HG03064 (cell line): ENCODE results near the gene ATG2A.
A peak's percentile ranks its signal among the peaks of the same experiment; 100 is the strongest.

ENCODE experiments used
- ATAC-seq: cut with Tn5 transposase; IDR thresholded peaks from one replicate; pipeline ENCODE4 v1.9.1; 2021; ENCODE audit warnings: low read depth; ENCODE audit not compliant: unreplicated experiment

ATG2A gene

DNA sequence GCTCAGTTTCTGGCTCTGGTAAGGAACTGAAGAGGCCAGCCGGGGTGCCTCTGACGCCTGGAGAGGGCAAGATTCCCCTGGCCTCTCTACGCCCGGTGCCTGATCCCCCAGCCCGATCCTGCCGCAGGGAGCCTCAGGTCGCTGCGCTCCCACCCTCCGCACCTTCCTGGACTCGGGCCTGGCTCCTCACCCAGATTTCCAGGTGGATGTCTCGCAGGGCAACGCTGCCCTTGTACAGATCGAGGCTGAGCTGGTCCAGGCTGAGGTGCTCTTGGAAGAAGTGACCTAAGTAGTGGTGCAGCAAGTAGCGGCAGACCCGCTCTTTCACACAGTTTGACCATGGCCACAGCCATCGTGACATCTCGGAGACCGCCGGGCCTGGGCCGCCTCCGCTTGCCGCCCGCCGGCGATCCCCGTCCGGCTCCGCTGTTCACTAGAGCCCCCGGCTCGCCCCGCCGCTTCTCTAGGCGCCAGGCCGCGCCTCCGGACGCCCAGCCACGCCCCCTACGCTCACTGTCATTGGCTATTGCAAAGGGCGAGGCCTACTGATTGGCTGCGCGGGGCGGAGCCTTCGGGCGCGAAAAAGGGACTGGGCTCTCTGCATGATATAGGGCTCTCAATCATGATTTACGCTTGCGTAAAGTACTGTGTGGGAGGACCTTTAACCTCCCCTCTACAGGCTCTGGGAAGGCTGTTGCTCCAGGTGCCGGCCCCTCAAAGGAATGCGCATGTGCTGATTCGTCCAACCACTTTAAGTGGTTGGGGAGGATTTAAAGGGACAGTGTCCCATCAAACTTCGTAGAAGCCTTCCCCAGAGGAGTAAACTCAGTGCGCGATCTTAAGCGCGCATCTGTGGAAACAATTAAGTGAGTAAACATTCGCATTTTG is at the start of gene ATG2A:
ATG2A (minus strand) TSS at position 435 of the 888 bp plus-strand sequence; CDS start at position 361, 74 bp downstream.
- ATAC-seq, result peak; percentile 91

DNA sequence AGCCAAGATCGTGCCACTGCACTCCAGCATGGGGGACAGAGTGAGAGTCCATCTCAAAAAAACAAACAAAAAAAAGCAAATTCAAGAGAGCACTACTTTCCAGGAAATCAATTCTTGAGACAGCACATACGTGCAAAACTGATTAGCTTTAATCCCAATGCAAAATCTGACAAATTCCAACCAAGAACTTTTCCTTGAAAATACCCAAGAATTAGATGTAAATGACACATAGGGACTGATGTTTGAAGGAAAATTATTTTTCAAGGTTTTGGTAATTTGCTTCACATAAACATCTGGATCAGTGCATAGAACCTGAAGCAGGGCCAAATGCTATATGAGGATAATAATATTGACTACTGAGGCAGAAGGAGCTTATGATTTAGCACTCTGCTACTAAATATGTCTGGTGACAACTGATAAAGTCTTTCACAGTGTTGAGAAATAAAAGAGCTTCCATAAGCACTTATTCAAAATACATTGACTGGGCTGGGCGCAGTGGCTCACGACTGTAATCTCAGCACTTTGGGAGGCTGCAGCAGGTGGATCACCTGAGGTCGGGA is 46.1 kb upstream of the ATG2A start:
- no peak for ATAC-seq

DNA sequence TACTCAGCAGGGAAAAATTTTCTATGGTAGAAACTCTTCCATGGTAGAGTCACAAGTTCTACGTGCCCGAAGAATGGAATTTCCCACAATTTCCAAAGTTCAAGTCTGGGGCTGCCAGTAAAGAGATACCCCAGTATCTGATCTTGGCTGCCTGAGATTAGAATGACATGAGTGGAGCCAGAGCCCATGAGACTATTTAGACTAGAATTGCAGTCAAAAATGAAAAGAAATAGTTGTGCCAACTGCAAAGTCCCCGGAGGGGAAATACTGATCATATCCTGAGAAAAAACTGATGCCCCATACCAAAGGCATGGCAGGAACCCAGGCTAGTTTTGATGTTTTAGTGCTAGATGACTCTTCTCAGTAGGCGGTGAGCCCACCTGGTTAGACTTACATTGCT is 43.7 kb upstream of the ATG2A start:
- ATAC-seq, result no peak

DNA sequence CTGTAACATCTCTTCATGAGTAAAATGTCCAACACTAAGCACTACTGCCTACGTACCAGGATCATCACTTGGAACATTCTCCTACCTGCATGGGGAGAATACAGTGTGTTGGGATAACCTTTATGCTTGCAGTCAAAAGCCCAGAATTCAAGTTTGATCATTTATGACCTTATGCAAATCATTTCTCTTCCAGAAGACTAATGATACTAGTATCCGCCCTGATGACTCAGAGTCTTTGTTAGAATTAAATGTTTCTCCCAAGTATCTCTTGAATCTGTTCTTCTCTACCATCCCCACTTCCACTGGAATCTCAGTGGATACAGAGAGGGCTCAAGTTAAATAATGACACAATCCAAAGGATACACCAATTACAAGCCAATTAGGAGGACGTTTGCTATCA is 42.5 kb upstream of the ATG2A start:
- no peak for ATAC-seq

DNA sequence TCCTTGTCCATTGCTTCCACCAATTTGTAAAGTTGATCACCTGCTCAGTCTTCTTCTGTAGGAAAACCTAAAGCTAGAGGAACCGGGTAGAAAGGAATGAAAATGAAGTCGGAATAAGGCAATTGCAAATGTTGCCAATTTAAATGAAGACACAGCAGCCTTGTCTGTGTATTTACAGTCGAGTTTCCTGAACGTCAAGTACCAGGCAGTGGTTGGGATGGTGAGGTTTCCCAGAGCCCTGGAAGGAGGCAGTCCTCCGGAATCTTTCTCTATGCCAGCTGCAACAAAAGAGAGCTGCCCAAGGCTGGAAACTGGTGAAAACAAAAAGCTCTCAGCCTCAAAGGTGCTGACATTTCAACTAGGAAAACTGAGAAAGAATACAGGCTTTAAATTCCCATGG is 37.2 kb upstream of the ATG2A start:
- ATAC-seq, result no peak

DNA sequence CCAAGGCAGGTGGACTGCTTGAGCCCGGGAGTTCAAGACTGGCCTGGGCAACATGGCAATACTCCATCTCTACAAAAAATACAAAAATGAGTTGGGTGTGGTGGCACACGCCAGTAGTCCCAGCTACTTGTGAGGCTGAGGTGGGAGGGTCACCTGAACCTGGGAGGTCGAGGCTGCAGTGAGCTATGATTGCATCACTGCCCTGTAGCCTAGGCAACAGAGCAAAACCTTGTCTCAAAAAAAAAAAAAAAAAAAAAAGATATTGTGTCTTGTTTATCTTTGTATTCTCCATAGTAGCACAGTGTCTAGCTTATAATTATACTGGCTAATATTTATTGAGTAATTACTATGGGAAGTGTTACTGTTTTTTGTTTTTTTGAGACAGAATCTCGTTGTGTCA is 34.5 kb upstream of the ATG2A start:
- ATAC-seq, result no peak

DNA sequence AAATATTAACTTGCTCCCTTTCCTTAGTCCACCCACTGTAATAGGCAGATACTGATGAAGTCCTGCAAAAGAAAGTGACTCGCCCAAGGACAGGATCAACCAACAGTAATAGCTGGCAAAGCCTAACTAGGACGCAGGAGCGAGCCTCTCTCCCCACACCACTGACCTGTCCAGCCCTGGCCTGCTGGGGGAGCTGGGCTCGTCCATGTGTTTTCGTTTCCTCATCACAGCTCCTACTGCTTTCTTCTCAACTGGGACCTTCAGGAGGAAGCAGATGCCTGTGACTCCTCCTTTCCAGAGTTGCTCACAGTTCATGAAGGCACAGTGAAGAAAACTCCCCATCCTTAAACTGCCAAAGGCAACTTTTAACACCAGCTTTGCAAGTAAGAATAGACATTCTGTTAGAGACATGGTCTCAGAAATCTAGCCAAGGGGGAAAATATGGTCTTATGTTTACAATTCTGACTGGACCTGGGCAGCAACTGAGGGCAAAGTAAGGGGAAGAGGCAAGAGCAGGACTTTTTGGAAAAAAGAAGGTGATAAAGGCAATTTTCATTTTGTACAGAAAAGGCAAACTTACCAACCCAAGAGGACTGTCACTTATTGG is 30.3 kb upstream of the ATG2A start:
- no peak for ATAC-seq

DNA sequence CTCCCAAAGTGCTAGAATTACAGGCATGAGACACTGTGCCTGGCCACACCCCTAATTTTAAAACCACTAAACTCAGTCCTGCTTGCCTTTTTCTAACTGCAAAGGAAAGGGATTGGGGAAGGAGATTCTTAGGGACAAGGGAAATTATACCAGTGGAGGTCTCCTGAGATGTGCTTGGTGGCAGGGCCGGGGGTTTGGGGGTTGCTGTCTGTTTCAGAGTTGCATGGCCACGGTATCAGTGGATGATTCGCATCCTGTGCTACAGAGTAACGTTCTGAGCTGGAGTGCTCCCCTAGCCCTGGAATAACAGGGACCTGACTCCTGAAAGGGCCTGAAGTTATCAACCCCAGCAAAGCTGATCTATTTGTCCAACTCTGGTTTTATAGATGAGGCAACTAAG is 19.5 kb upstream of the ATG2A start:
- ATAC-seq, result no peak

DNA sequence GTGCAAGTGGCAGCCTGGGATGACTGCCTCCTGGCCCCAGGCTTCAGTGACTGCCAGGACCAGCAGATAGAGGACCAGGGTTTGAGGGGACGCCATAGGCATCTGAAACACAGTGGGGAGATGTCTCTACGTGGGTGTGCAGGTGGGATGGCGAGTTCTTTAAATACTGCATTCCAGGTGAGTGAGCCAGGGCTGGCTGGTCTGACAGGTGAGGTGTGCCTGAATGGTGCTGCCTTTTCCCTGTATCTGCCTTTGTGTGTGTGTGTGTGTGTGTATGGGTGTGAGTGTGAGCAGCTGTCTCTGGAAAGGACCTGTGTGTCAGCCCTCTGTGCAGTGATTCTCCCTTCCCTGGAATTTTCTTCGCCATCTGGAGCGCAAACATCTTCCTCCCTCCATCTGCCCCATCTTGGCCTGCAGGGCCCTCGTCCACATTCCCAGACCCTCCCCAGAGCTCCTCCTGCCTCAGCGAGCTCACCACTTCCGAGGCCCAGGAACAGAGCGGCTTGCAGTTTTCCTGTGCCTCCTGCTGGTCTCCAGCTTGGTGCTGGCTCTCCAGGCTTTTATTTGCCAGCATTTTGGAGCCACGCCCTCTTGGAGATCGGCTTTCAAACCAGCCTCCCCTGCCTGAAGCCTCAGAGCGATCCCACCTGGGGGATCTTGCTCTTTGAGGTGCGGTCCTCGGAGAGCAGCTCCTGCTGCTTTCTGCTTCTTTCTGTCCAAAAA is 18.5 kb upstream of the ATG2A start, which contains the start of gene GPHA2:
GPHA2 (minus strand) TSS at position 535 of the 723 bp plus-strand sequence; CDS start at position 102, 433 bp downstream.
- ATAC-seq, result no peak

DNA sequence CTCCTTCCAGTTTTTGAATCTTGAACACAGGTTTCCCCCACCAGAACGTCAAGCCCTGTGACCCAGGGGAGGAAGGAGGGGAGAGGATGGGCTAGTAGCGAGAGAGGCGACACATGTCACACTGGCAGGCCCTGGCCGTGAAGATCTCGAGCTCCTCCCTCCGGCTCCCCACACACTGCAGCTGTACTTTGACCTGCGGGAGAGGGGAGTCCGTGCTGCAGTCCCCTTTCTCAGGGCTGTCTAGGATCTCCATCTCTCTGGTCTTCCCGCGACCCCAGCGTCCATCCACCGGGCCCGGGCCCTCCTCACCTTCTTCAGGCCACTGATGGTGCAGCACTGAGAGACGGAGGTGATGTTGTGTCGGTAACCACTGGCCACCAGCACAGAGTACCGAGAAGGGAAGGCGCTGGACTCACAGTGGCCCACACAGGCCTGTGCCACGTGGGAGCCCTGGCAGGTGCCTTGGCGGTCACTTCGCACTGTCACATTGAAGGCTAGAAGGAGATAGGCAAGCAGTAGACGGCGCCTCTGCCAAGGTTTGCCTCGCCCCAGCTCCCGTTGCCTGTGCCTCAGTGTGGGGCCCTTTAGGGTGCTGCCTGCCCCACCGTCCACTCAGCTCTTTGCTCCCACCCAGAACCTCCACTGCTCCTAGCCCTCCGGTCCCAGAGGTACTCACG is 17.8 kb upstream of the ATG2A start:
- no peak for ATAC-seq

DNA sequence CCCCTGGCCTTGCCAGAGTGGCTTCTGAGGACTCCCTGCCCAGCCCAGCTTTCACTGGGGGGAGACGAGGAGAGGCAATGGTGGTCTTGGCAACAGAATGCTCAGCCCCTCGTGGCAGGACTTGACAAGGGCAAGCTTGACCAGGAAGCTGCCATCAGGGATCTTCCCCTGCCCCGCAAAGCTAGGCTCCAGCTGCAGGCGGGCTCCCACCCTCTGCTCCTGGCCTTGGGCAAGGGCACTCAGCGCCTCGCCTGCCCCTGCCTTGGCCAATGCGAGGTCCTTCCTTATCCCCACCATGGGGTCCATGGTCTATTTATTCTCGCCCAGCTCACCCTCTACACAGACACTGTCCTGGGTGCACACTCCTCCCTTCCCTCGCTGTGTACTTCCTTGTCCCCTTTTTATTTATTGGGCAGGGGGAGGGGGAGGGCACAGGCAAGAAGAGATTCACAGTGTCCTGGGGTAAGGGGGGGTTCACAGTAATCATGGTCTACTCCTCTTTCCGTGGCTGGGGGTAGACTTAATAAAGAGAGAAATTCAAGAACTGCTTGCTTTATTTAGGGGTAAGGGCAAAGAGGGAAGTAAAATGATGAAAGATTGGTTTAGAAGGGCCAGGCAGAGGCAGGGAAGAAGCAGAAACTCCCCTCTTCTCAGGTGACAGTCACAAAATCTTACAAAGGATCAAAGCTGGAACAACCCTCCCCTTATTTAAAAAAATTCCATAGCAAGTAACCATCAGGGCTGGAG is 17.1 kb upstream of the ATG2A start:
- ATAC-seq, result no peak

DNA sequence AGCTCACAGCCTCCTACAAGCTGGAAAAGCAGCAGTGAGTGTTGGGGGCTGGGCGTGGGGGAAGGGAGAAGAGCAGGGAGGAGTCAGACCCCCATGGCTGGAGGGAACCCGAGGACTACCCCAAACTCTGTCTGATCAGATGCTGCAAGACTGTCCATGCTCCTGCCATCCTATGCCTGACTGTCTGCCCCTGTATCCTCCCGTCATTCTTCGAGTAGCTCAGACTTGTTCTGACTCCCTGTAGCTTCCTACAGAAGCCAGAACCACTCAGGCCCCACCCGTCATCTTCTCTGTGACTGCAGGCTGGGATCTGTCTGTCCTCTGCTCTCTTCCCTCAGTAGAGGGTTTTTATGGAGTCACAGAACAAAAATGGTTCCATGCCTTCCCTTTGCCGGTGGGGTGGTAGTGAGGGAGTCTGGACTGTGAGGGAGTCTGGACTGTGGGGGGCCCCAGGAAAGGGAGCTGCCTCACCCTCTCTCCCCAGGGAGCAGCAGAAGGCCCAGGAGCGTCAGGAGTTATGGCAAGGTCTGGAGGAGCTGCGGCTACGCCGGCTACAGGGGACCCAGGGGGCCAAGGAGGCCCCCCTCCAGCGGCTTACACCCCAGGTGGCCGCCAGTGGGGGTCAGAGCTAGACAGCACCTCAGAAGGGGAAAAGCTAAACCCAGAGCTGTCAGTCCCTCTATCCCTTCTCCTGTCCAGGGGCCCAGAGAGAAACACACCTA is 16.4 kb upstream of the ATG2A start:
- ATAC-seq, result no peak

DNA sequence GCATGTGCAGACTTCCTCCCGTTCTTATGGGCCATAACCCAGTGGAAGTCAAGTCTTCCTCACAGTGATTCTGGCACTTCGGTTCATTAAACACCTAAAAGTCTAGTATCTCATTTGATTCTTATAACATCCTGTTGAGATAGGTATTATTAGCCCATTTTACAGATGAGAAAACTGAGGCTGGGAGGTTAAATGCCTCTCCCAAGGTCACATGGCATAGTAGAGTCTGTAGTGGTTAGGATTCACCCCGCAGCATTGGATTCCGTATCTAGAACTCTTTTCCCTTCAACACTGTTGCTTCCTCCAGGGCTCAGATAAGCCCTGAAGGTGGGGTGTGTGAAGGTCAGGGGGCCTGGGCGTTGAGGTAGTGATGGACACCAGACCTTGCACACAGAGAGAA is 15.3 kb upstream of the ATG2A start:
- no peak for ATAC-seq

DNA sequence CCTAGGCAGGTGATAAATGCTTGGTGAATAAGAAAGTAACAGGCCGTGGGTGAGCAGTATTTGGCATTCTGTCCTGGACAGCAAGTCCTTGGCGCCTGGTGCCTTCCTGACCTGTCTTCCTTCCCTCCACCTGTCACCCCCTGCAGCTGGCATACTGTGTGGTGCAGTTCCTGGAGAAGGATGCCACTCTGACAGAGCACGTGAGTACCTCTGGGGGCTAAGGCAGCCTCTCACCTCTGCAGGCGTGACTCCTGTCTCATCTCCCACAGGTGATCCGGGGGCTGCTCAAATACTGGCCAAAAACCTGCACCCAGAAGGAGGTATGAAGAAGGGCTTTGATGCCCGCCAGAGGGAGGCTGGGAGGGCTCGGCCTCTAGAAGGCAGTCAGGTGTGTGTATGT is 14.3 kb upstream of the ATG2A start:
- no peak for ATAC-seq

DNA sequence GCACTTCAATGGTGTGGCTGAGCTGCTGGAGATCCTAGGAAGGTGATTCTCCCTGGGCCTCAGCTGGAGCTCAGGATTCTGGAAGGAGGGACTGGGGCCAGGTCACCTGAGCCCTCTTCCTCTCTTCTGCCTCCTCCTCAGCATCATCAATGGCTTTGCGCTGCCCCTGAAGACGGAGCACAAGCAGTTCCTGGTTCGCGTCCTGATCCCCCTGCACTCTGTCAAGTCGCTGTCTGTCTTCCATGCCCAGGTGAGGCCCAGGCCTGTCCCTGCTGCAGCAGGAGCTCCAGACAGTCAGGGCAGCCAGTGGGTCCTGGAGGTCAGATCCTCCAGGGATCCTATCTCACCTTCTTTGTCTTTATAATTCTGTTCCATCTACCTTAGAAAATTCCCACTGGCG is 13.3 kb upstream of the ATG2A start:
- no peak for ATAC-seq

DNA sequence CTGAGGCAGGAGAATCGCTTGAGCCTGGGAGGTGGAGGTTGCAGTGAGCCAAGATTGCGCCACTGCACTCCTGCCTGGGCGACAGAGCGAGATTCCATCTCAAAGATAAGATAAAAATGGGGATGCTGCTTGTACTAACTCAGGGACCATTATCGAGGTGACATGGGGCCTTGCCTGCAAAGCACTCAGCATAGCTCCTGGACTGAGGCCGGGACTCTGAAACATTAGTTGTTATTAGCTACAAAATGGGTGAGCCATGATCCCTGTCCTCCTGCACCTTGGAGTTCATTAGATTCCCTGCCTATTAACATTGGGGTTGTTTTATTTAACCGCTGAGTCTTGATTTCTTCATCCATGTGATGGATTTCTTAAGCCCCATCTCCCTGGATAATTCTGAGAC is 12.6 kb upstream of the ATG2A start:
- no peak for ATAC-seq

DNA sequence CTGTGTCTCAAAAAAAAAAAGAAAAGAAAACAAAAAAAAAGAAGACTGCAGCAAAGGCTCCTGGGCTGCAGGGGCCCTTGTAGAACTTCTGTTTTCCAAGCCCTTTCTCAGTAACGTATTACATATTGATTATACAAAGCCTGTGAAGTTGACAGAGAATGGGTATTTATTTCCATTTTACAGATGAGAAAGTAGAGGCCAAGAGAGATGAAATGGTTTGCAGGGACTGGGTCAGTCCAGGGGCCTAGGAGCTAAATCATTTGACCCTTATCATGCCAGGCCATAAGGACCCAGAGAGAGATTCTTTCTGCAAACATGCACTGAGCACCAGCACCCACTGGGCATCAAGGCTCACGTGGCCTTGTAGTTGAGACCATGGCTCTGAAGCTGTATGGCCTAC is 11.9 kb upstream of the ATG2A start:
- no peak for ATAC-seq

DNA sequence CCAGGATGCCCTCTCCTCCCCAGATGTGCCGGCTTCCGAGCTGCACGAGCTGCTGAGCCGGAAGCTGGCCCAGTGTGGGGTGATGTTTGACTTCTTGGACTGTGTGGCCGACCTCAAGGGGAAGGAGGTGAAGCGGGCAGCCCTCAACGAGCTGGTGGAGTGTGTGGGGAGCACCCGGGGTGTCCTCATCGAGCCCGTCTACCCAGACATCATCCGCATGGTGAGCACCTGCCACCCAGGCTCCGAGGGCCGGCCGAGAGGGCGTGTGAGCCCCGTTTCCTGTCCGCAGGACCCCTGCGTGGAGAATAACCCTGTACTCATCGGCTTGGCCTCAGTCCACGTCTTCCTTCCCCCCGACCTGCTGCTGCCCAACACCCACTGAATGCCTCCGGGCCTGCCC is 9.7 kb upstream of the ATG2A start:
- ATAC-seq, result no peak
